Right lung (tissue), 5 donors: ENCODE data around the gene MAST4. TPM values are rescaled to one million over a fixed set of nuclear protein-coding genes. Genes with fewer than 3 reads are reported as not detected.

Experiments used
- DNase-seq, 2 donors: peaks; one replicate each; pipeline ENCODE4 v3.0.0-alpha.2; 2013
- polyA plus RNA-seq, 5 donors: library from polyadenylated mRNA; unstranded; fragments of 120-200 nt; gene quantifications; one replicate each; pipeline versions ENCODE4 v1.2.1 to v1.2.3, GENCODE V29; 2013; ENCODE audit warnings: inconsistent platforms in 1 of 5, low replicate concordance in 1 of 5; ENCODE audit not compliant: insufficient read length in 5 of 5, insufficient read depth in 1 of 5

MAST4 gene
- polyA plus RNA-seq, 5 donors: 33.7 to 51.2 (median 47.5) TPM

GRCh38 chr5:67073045-67073680, 477.0 kb downstream of the MAST4 start:
- no peak for DNase-seq

- DNase-seq: no peak
These were observed 481.1 kb downstream of the MAST4 start for GRCh38 chr5:67077296-67077695.

GRCh38 chr5:67081261-67081660, 485.1 kb downstream of the MAST4 start:
- no peak for DNase-seq

GRCh38 chr5:67082941-67083340, 486.7 kb downstream of the MAST4 start:
- no peak for DNase-seq

- no peak for DNase-seq
These were observed 489.4 kb downstream of the MAST4 start for GRCh38 chr5:67085616-67086015.

GRCh38 chr5:67089200-67089725, 493.1 kb downstream of the MAST4 start:
- no peak for DNase-seq

- DNase-seq: no peak
These were observed 493.8 kb downstream of the MAST4 start for GRCh38 chr5:67090040-67090439.

GRCh38 chr5:67090593-67090992, 494.4 kb downstream of the MAST4 start:
- no peak for DNase-seq

GRCh38 chr5:67092535-67092934, 496.3 kb downstream of the MAST4 start:
- no peak for DNase-seq

- no peak for DNase-seq
These were observed 497.1 kb downstream of the MAST4 start for GRCh38 chr5:67093279-67093678.

- peak in 1 of 2 donors; percentile 37 for DNase-seq
These were observed 498.5 kb downstream of the MAST4 start for GRCh38 chr5:67094476-67095300.

GRCh38 chr5:67095346-67096171, 499.4 kb downstream of the MAST4 start:
- DNase-seq: peak; percentile 80 to 86

GRCh38 chr5:67098656-67099055, 502.5 kb downstream of the MAST4 start:
- DNase-seq: no peak

- no peak for DNase-seq
These were observed 504.1 kb downstream of the MAST4 start for GRCh38 chr5:67100301-67100700.

- no peak for DNase-seq
These were observed 506.5 kb downstream of the MAST4 start for GRCh38 chr5:67102708-67103107.

GRCh38 chr5:67104859-67105258, 508.7 kb downstream of the MAST4 start:
- DNase-seq: no peak

- no peak for DNase-seq
These were observed 509.1 kb downstream of the MAST4 start for GRCh38 chr5:67105270-67105669.

- DNase-seq: no peak
These were observed 510.6 kb downstream of the MAST4 start for GRCh38 chr5:67106626-67107342.

- no peak for DNase-seq
These were observed 515.6 kb downstream of the MAST4 start for GRCh38 chr5:67111779-67112178.

- DNase-seq: no peak
These were observed 519.1 kb downstream of the MAST4 start for GRCh38 chr5:67115246-67115645.

- no peak for DNase-seq
These were observed 519.6 kb downstream of the MAST4 start for GRCh38 chr5:67115817-67116216.
